B cell (primary cell): ENCODE results near the gene COQ8A. TPM values are rescaled to one million over a fixed set of nuclear protein-coding genes. Genes with fewer than 3 reads are reported as not detected.

Source experiments
- ATAC-seq: fragments of 200-7000 bp; cut with Tn5 transposase; one replicate; pipeline ENCODE4 v1.10.0; 2021; ENCODE audit warnings: low read depth, mild to moderate bottlenecking, moderate number of reproducible peaks, moderate library complexity
- CTCF ChIA-PET: fragments of 350-600 bp; sonication (Branson Sonifier 250); formaldehyde crosslinking; loops from one replicate; lab custom pipeline; 2021; ENCODE audit warnings: antibody characterized with exemption, inconsistent platforms; lab: Charles Lee
- POLR2A ChIA-PET: fragments of 350-600 bp; sonication (Branson Sonifier 250); formaldehyde crosslinking; loops from one replicate; lab custom pipeline; 2021; ENCODE audit warnings: antibody characterized with exemption; lab: Charles Lee
- DNase-seq: peaks from one replicate; pipeline ENCODE4 v3.0.0; 2013
- H2AFZ ChIP-seq: 2 replicates; pipeline ENCODE4 v1.6.1; 2012; ENCODE audit warnings: mild to moderate bottlenecking, low read depth, low read length; ENCODE audit not compliant: insufficient read depth, poor library complexity, severe bottlenecking
- H3K27ac ChIP-seq, 2 donors: 1 replicate in 1 of 2; 2 replicates in 1 of 2; pipeline ENCODE4 v1.5.1; 2012 to 2013; ENCODE audit warnings: low read length in 2 of 2, mild to moderate bottlenecking in 2 of 2, moderate library complexity in 1 of 2
- H3K27me3 ChIP-seq, 4 experiments: fragments of 200-600 bp in 1 of 4; sonication (generic) in 1 of 4; replicated peaks in 1 of 4; 1 replicate in 2 of 4; 2 replicates in 2 of 4; pipeline versions ENCODE4 v1.6.1 to v1.7.0; 2013 to 2016; ENCODE audit warnings: low read length in 3 of 4, mild to moderate bottlenecking in 2 of 4, mixed read lengths in 1 of 4, moderate library complexity in 1 of 4; ENCODE audit not compliant: insufficient read depth in 4 of 4, control insufficient read depth in 3 of 4; ENCODE audit errors: control extremely low read depth in 1 of 4
- H3K36me3 ChIP-seq, 2 experiments: replicated peaks in 1 of 2; 1 replicate in 1 of 2; 2 replicates in 1 of 2; pipeline versions ENCODE4 v1.6.1 to v1.7.1; 2013; ENCODE audit warnings: low read length in 1 of 2; ENCODE audit not compliant: insufficient read depth in 2 of 2, control insufficient read depth in 1 of 2; ENCODE audit errors: control extremely low read depth in 1 of 2, extremely low read depth in 1 of 2
- H3K4me1 ChIP-seq, 2 donors: fragments of 200-600 bp in 1 of 2; sonication (generic) in 1 of 2; 1 replicate in 1 of 2; 2 replicates in 1 of 2; pipeline versions ENCODE4 v1.5.1 to v1.6.1; 2013 to 2017; ENCODE audit warnings: low read length in 2 of 2; ENCODE audit not compliant: control insufficient read depth in 2 of 2, insufficient read depth in 2 of 2
- H3K4me2 ChIP-seq: replicated peaks from 2 replicates; pipeline ENCODE3; 2012; ENCODE audit warnings: mild to moderate bottlenecking, low read depth, low read length; ENCODE audit not compliant: poor library complexity, severe bottlenecking
- H3K4me3 ChIP-seq, 5 experiments: fragments of 200-600 bp in 1 of 5; sonication (generic) in 1 of 5; 1 replicate in 3 of 5; 2 replicates in 2 of 5; pipeline versions ENCODE4 v1.5.1 to v1.7.0; 2011 to 2016; ENCODE audit warnings: low read length in 4 of 5, mild to moderate bottlenecking in 4 of 5, low read depth in 2 of 5, control low read depth in 1 of 5, moderate library complexity in 1 of 5; ENCODE audit not compliant: insufficient read depth in 1 of 5; ENCODE audit errors: control extremely low read depth in 1 of 5, extremely low read depth in 1 of 5
- H3K79me2 ChIP-seq: fragments of 200-600 bp; sonication (generic); one replicate; pipeline ENCODE4 v1.6.0; 2016; ENCODE audit warnings: low read length; ENCODE audit not compliant: control insufficient read depth, insufficient read depth
- H3K9ac ChIP-seq: fragments of 200-600 bp; sonication (generic); 2 replicates; pipeline ENCODE4 v1.6.1; 2017; ENCODE audit warnings: mild to moderate bottlenecking, low read length, moderate library complexity
- H3K9me3 ChIP-seq, 3 donors: one replicate each; pipeline versions ENCODE4 v1.6.1 to v1.7.1; 2013; ENCODE audit warnings: low read length in 2 of 3; ENCODE audit not compliant: control insufficient read depth in 2 of 3, insufficient read depth in 1 of 3; ENCODE audit errors: control extremely low read depth in 1 of 3
- H4K20me1 ChIP-seq: 2 replicates; pipeline ENCODE4 v1.6.0; 2012; ENCODE audit warnings: mild to moderate bottlenecking, low read length; ENCODE audit not compliant: insufficient read depth, control insufficient read depth, poor library complexity, severe bottlenecking
- H3K27ac Mint-ChIP-seq: one replicate; pipeline ENCODE4 v1.8.0; 2021; ENCODE audit warnings: mixed read lengths
- H3K27me3 Mint-ChIP-seq: one replicate; pipeline ENCODE4 v1.8.0; 2021; ENCODE audit warnings: mixed read lengths
- H3K4me1 Mint-ChIP-seq: one replicate; pipeline ENCODE4 v1.8.0; 2021; ENCODE audit warnings: mixed read lengths
- H3K4me3 Mint-ChIP-seq: one replicate; pipeline ENCODE4 v1.8.0; 2021; ENCODE audit warnings: mixed read lengths
- H3K9me3 Mint-ChIP-seq: one replicate; pipeline ENCODE4 v1.8.0; 2022; ENCODE audit warnings: mixed read lengths; ENCODE audit not compliant: insufficient read depth
- CTCF ChIP-seq: fragments of 200-600 bp; IDR thresholded peaks from one replicate; pipeline ENCODE4 v1.8.0; 2022; ENCODE audit warnings: antibody characterized with exemption, mild to moderate bottlenecking
- EZH2 ChIP-seq: IDR thresholded peaks from 2 replicates; pipeline ENCODE4 v1.6.1; 2012; ENCODE audit warnings: borderline replicate concordance, low read depth, mild to moderate bottlenecking, moderate library complexity, low read length; ENCODE audit not compliant: insufficient read depth, poor library complexity, severe bottlenecking
- WGBS: methylation state at CpG from one replicate; pipeline ENCODE4 v1.1.5; 2013; ENCODE audit warnings: missing lambda C conversion rate; ENCODE audit not compliant: insufficient coverage; 5-methylcytosine and 5-hydroxymethylcytosine counted together
- intact Hi-C: fragments of 100-400 bp; cut with micrococcal nuclease; formaldehyde crosslinking; loops from one replicate; pipeline ENCODE4 v1.10.0; 2022
- polyA plus RNA-seq: library from polyadenylated mRNA; depleted of rRNA; stranded (reverse); fragments of >200 nt; gene quantifications from 2 replicates; pipeline ENCODE4 v1.2.3, GENCODE V29; 2012
- total RNA-seq, 2 donors: library from RNA; stranded (reverse); fragments of 120-200 nt in 1 of 2; gene quantifications; 1 replicate in 1 of 2; 2 replicates in 1 of 2; pipeline versions ENCODE4 v1.2.3 to v1.2.4, GENCODE V29; 2013 to 2022

Gene COQ8A
- total and polyA plus RNA-seq, 2 donors (not counting 1 experiment from before 2014, with no cell fraction given): 44.3 to 58.2 TPM

- Histone ChIP-seq H3K79me2 (no peaks in the 10 kb centered on the region), H3K36me3 (peaks cover 0 to 42% of the 10 kb centered on the region in 2 experiments), H2AFZ (no peak overlapping the region), H3K4me3 (no peak overlapping the region), H3K27me3 (no peaks in the 10 kb centered on the region), H3K27ac (no peak overlapping the region), H3K9ac (no peak overlapping the region), H3K4me2 (no peak overlapping the region), H4K20me1 (peaks cover 4% of the 10 kb centered on the region), H3K4me1 (peaks cover 18 to 20% of the 10 kb centered on the region in 2 donors), H3K9me3 (no peaks in the 10 kb centered on the region)
- Mint-ChIP-seq H3K4me1 (peaks cover 21% of the 10 kb centered on the region), H3K9me3 (no peaks in the 10 kb centered on the region), H3K27me3 (no peaks in the 10 kb centered on the region), H3K4me3 (no peak overlapping the region), H3K27ac (no peak overlapping the region)
- CTCF ChIA-PET: no interaction called here
- POLR2A ChIA-PET: no interaction called here
- 92% methylated on average over 5 of the region's 8 CpGs for WGBS
- TF ChIP-seq CTCF (no peak), EZH2 (no peak)
- DNase-seq (no peak), ATAC-seq (no peak)
- intact Hi-C loops: no loop called here
Measured at GRCh38 chr1:226987179-226987536, 47.1 kb downstream of the COQ8A start.

GRCh38 chr1:226987623-226988333, 47.7 kb downstream of the COQ8A start:
- Mint-ChIP-seq H3K27me3 (no peaks in the 10 kb centered on the region), H3K27ac (peak overlapping the region; percentile 41), H3K4me1 (peaks cover 21% of the 10 kb centered on the region), H3K4me3 (no peak overlapping the region), H3K9me3 (no peaks in the 10 kb centered on the region)
- CTCF ChIA-PET: no interaction called here
- Histone ChIP-seq H3K4me3 (no peak overlapping the region), H3K36me3 (peaks cover 0 to 36% of the 10 kb centered on the region in 2 experiments), H3K79me2 (no peaks in the 10 kb centered on the region), H3K4me1 (peaks cover 18 to 20% of the 10 kb centered on the region in 2 donors), H3K27me3 (no peaks in the 10 kb centered on the region), H3K27ac (no peak overlapping the region), H3K4me2 (no peak overlapping the region), H4K20me1 (peaks cover 3% of the 10 kb centered on the region), H3K9ac (no peak overlapping the region), H2AFZ (no peak overlapping the region), H3K9me3 (no peaks in the 10 kb centered on the region)
- TF ChIP-seq CTCF: no peak
- no peak for TF ChIP-seq EZH2
- intact Hi-C loops: no loop called here
- DNase-seq (no peak), ATAC-seq (no peak)
- POLR2A ChIA-PET: no interaction called here
- WGBS: 96% methylated on average over 15 of the region's 16 CpGs
